Stimulated activated CD8-positive, alpha-beta memory T cell treated with anti-CD3 and anti-CD28 coated beads, Interleukin-4, amount 100 ng/mL, for 24 hours (primary cell): ENCODE measurements around the gene ACBD5.
"Not testable (repeated sequence)": the region's sequence is repeated elsewhere in the genome, so short reads cannot be mapped to it uniquely, and the experiment has no call there.

Source experiments
- DNase-seq: peaks from one replicate; pipeline ENCODE4 v3.0.0-alpha.2; 2020; ENCODE audit warnings: low read depth

ACBD5 gene

DNA sequence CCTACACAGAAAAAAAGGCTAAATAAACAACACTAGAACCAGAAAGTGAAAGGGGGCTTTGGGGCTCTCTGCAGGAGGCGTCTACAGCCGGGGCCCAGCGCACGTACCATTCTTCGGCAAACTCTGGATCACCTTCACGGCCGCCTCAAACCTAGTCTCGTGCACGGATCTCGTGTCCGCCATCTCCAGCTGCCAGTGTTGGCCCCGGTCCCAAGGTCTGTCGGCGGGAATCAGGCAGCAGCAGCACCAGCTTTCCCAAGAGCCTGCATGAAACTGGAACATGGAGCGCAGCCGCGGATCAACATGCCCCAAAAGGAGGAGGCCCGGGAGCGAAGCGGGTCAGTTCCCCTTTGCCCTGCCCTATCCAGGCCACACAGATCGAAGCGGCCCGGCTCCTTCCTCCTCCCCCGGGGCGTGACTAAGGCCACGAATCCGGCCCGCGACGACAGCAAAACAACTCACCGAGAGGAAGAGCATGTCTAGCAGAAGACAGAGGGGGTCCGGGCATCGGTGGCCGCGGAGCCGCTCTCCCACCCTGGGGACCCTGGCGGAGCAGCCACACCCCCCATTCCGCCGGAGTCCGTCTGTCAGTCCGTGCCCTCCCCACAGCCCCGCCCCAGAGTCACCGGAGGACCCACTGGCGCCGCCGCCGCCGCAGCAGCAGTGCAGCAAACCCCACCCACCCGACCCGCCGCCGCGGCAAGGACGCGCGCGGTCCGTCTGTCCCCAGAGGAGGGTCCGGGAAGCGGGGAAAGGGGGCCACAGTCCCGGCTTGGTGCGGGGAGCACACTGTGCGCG lies at the start of gene ACBD5:
TSS of gene ACBD5 (minus strand) at position 586 of the 798 bp plus-strand sequence. CDS start at position 477, 109 bp downstream.
- DNase-seq, result peak; percentile 73

DNA sequence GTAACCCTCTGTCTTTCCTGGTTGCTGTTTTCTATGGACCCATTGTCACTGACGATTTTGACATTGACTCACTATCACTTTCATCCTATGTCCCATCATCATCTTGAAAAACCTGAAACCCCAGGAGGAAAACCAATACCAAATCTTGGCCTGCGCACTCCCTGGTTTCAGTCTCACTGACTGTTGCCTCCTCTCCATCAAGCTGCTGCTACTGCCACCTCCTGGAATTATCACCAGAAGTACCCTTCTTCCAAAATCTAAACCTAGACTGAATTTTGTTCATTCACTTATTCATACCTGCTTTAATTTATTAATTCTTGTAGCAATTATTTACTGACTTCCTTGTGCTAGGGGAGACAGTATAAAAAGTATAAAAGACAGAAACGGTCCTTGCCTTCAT lies 44.5 kb upstream of the ACBD5 start:
- DNase-seq, result no peak

DNA sequence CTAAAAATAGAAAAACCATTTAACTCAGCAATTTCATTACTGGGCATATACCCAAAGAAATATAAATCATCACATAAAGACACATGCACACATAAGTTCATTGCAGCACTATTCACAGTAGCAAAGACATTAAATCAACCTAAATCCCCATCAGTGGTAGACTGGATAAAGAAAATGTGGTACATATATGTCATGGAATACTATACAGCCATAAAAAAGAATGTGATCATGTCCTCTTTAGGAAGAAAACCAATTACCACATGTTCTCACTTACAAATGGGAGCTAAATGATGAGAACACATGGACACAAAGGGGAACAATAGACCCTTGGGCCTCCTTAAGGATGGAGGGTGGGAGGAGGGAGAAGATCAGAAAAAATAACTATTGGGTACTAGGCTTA lies 36.0 kb upstream of the ACBD5 start:
- no peak for DNase-seq

- not testable (repeated sequence) for DNase-seq
Measured at GRCh38 chr10:27266025-27266424, 25.4 kb upstream of the ACBD5 start.

GRCh38 chr10:27262788-27263187 lies 22.2 kb upstream of the ACBD5 start:
- not testable (repeated sequence) for DNase-seq

GRCh38 chr10:27258838-27259812 lies 18.5 kb upstream of the ACBD5 start:
- DNase-seq, result no peak

GRCh38 chr10:27258492-27258837 lies 17.9 kb upstream of the ACBD5 start:
- no peak for DNase-seq

- DNase-seq, result no peak
Measured at GRCh38 chr10:27256299-27257189, 15.9 kb upstream of the ACBD5 start.

- DNase-seq, result no peak
Measured at GRCh38 chr10:27253576-27253975, 13.0 kb upstream of the ACBD5 start.

GRCh38 chr10:27252267-27253000 lies 11.8 kb upstream of the ACBD5 start:
- DNase-seq, result peak; percentile 82

DNA sequence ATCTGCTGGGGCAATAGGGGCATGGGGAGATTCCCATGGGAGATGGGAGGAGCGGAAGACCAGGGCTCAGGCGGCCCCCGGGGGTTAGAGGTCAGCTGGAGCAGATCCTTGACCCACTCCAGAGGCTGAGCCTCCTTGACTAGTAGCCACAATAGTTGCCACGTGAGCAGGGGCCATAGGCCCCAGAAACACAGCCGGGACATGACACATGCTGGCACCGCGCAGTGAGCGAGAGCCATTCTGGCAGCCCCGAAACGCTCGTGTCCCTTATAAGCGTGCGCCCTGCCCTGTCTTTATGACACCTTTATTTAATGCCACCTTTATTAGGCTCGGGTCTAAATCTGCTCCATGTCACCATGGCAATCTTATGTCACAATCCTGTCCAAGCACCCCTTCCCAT lies 11.0 kb upstream of the ACBD5 start:
- no peak for DNase-seq

DNA sequence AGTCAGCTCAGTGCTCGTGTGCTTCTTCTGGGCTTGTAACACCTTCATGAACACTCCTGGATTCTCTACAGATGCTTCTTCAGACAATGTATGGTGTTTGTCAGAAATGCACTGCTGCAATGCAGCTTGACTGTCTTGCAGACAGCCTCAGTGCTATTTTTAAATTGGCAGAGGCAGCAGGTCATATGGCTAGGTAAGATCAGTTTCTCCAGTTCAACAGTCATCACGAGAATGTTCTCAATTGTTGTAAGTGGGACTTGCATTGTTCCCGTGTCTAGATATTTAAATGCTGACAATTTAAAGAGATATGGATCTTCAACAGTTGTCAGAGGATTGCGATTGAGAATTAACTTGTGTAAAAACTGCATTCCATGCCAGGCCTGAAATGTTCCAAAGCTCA lies 7.6 kb upstream of the ACBD5 start:
- DNase-seq, result no peak

DNA sequence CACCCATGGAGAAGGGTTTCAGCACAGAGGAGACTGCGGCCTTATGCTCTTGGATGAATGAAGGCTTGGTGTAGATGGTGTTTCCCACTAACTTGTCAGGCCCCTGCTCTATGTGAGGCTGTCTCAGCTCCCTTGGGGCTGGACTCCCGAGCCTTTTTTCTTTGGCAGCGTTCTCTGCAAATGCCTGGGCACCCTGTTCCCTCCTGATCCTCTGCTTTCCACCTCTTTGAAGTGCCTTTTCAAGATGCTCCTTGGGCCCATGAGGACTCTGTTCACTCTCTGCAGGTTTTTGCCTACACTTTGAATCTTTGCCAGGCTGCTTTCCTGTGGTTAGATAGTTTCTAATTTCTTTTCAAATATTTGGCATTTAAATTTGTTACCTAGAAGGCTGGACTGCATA lies 6.8 kb upstream of the ACBD5 start:
- DNase-seq, result no peak

GRCh38 chr10:27247006-27247405 lies 6.4 kb upstream of the ACBD5 start:
- no peak for DNase-seq

- DNase-seq, result no peak
Measured at GRCh38 chr10:27245836-27246235, 5.2 kb upstream of the ACBD5 start.

DNA sequence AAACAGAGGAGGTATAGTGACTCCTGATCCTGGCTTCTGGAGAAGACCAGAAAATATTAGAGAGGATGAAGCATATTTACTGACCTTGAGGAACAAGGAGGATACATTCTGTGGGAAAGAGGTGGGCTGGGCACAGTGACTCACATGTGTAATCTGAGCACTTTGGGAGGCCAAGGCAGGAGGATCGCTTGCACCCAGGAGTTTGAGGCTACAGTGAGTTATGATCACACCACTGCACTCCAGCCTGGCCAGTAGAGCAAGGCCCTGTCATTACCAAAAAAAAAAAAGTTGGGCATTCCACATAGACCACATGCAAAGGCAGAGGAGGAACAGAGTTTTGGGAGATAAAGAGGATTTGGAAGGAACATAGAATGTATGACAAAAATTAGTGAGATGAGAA lies 4.4 kb upstream of the ACBD5 start:
- no peak for DNase-seq

DNA sequence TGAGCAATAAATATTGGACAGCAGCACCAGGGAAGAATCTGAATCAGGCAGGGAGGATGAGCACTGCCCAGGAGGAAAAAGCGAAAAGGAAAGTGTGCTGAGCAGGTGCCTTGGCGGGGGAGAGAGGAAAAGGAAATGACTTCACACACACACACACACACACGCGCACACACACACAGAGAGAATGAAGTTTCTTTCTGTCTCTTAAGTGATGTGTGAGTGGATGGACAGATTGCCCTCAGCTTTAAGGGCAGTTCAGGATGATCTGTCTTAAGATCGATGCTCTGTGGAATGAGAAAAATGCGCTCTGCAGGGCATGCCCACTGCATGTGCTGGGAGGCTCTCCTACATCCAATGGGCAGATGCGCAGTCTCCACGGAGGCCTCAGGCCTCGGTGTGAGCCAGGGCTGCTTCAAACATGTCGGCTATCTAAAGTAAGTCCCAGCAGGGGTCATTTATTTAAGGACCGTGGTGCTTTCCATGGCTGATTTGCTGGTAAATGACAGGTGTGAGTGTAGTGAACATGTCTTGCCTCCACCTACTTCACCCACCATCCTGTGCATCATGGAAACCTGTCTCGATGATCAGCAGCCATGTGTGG lies 2.5 kb upstream of the ACBD5 start:
- DNase-seq, result no peak

- no peak for DNase-seq
Measured at GRCh38 chr10:27242473-27242950, 1.9 kb upstream of the ACBD5 start.

DNA sequence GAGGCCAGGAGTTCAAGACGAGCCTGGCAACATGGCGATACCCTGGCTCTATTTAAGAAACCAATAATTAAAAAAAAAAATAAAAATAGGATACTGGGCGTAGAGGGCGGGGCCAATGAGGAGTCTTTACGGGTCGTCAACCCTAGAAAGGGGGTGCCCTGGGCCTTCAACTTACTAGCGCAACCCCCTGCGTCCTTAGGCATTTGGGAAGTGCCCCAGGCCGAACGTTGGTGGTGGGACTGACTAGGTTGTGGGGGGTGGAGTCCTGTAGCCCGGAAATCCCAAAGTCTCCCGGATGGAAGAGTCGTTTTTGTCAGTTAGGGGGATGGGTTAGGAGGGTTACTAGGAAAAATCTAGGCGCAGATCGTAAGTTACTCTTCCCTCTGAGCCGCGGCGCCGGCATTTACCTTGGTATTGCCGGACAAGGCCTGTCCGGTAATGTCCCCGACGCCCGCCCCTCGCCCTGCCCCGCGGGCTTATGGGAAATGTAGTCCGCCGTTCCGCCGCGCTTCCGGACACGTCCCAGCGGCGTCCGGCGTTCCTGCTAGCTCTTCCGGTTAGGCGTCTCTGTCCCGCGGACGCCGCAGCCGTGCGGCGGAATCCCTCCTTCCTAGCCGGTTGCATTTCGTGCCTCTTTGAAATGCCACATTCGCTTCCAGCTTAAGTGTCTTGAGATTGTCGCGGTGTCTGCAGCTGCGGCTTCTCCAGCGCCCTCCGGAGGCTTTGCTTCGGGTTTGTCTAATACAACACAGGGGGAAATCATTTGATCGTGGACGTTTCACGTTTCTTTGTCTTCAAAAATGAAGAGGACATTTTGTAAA lies 1.3 kb upstream of the ACBD5 start:
- DNase-seq, result peak; percentile 79
